ENCODE results near the gene COL4A1. TPM values are rescaled to one million over a fixed set of nuclear protein-coding genes. Genes with fewer than 3 reads are reported as not detected.

Gene COL4A1
- polyA plus RNA-seq, 6 donors from 2014 or later = not detected

DNA sequence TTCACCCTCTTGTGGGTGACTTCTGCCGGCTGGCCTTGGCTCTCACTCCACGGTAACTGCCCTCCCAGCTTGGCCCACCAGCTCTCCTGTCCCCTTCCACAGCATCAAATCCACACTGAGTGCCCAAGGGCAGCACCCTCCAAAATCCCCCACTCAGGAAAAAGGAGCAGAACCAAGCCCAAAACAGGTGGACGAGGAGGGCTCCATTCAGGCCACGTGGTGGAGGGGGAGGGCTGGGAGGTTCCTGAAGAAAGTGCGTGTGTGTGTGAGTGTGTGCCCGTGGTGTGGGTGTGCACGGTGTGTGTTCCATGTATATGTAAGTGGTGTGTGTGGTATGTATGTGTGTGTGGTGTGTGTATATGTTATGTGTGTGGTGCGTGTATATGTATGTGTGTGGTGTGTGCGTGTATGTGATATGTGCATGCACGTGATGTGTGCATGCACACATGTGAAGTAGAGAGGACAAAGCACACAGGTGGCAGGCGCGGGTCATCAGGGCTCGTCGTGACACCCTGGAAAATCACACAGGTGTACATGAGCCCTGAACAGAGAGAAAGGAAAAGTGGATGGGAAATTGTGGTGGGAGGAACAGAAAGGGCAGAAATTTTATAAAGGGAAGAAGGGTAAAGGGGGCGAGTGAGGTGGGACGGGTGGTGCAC lies 76.9 kb downstream of the COL4A1 start:
- H3K36me3 Mint-ChIP-seq = no peaks in the 10 kb centered on the region
- H3K4me1 Mint-ChIP-seq = no peaks in the 10 kb centered on the region
- no peak overlapping the region for H3K4me3 Mint-ChIP-seq

DNA sequence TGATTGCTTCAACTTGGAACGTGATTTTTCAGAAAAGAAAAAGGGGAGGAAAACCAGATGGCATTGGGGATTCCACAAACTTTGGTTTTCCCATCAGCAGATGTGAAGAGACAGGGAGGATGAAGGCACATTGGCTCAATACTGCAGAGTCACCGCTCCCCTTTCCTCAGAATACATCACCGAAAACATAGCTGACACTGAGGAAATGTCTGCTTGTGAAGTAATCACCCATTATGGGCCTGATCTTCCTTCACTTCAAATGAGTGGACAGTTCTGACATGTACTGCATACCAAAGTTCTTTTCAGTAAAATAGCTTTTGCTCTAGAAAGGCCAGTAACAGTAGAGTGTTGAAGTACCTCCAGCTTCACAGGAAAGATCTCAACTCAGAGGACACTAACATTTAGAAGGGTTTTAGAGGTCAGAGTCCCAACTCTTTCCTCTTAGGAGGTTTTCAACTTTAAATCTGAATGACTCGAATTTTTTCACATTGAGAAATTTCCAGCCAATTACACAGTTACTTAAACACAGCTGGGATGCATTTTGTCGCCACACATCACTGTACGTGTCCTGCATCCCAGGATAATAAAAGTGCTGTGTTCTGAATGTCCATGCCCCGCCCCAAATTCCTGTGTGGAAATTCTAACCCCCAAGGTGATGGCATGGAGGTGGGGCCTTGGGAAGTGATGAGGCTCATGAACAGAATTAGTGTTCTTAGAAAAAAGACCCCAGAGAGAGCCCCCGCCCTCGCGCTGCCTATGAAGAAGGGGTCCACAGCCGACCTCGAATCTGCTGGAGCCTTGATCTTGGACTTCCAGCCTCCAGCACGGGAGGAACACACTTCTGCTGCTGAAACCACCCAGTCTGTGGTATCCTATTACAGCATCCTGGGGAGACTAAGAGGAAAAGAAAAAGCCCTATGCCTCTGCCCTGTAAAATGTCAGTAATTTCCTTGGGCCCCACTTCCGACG lies 77.7 kb downstream of the COL4A1 start:
- H3K27me3 Mint-ChIP-seq = peaks cover 20 to 45% (median 35%) of the 10 kb centered on the region in 3 donors
- ATAC-seq (ENCODE audit: low read depth in 2 of 2) (no peak), DNase-seq (no peak)
- H3K36me3 Mint-ChIP-seq = no peaks in the 10 kb centered on the region
- no peak overlapping the region for H3K4me3 Mint-ChIP-seq
- peaks cover 0 to 4% (median 0%) of the 10 kb centered on the region in 7 donors for H3K9me3 Mint-ChIP-seq
- no peak overlapping the region for H3K27ac Mint-ChIP-seq
- H3K4me1 Mint-ChIP-seq = no peaks in the 10 kb centered on the region

More for the DNA sequence above, 76.9 kb downstream of the COL4A1 start:
- ATAC-seq (ENCODE audit: low read depth in 2 of 2) = no peak
- H3K27ac Mint-ChIP-seq = peak overlapping the region in 1 of 6 donors; percentile 4
- H3K27me3 Mint-ChIP-seq = peaks cover 20 to 45% (median 40%) of the 10 kb centered on the region in 3 donors
- H3K9me3 Mint-ChIP-seq = peaks cover 0 to 4% (median 0%) of the 10 kb centered on the region in 7 donors
- no peak for DNase-seq

DNA sequence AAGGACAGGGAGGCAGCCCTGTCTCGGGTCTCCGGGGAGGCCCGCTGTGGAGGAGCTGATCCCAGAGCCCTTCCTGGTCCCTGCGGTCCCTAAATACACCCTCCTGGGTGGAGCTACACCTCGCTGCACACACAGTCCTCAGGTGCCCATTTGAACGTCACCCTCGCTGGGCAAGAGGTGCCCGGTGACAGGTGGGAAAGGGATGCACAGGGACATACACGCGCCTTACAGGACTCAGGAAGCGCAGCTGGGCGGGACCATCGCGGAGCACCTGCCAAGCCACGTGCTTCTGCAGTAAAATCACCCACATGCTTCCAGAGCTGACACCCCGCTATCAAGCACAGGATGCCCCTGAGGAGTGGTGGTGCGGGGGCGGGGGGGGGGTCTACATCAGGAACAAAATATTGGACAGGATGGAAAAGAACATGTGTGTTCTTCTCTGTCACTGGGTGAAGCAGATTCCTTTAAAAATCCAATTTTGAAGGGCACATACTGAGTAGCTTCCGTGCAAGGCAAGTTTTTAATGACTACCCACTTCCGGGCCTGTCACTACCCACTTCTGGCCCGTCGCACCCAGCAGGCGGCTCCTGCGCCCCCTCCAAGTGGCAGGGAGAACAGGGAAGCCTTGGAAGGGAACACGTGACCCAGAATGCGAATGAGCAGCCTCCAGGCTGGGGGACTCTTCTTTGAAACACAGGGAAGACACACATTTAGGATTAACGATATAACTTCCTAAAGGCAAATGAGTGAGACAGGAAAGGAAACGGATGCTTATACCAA lies 78.9 kb downstream of the COL4A1 start:
- DNase-seq (no peak), ATAC-seq (ENCODE audit: low read depth in 2 of 2) (no peak)
- Mint-ChIP-seq H3K36me3 (no peaks in the 10 kb centered on the region), H3K9me3 (peaks cover 0 to 4% (median 0%) of the 10 kb centered on the region in 7 donors), H3K4me1 (no peaks in the 10 kb centered on the region), H3K27ac (no peak overlapping the region), H3K4me3 (no peak overlapping the region), H3K27me3 (peaks cover 17 to 34% (median 24%) of the 10 kb centered on the region in 3 donors)

DNA sequence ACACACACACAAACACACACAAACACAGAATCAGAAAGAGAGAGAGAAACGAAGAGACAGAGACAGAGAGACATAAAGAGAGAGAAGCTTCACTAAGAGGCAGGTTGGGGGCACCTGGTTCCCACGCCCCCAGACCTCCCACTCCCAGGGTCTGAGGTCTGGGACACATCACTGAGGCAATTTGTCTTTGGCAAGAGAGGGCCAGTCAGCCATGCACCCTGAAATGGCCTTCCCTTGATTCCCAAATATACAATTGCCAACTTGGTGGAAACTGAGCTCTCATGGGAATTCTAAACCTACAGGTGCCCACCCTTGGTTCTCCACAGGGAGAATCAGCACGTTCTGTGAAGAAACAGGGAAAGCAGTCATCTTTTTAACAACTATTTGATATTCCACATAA lies 79.5 kb downstream of the COL4A1 start:
- peaks cover 14 to 27% (median 17%) of the 10 kb centered on the region in 3 donors for H3K27me3 Mint-ChIP-seq
- no peaks in the 10 kb centered on the region for H3K36me3 Mint-ChIP-seq
- peaks cover 0 to 4% (median 0%) of the 10 kb centered on the region in 7 donors for H3K9me3 Mint-ChIP-seq
- ATAC-seq (ENCODE audit: low read depth in 2 of 2) (no peak), DNase-seq (no peak)
- no peak overlapping the region for H3K27ac Mint-ChIP-seq
- peak overlapping the region in 1 of 8 donors; percentile 2 for H3K4me3 Mint-ChIP-seq
- H3K4me1 Mint-ChIP-seq = no peaks in the 10 kb centered on the region

DNA sequence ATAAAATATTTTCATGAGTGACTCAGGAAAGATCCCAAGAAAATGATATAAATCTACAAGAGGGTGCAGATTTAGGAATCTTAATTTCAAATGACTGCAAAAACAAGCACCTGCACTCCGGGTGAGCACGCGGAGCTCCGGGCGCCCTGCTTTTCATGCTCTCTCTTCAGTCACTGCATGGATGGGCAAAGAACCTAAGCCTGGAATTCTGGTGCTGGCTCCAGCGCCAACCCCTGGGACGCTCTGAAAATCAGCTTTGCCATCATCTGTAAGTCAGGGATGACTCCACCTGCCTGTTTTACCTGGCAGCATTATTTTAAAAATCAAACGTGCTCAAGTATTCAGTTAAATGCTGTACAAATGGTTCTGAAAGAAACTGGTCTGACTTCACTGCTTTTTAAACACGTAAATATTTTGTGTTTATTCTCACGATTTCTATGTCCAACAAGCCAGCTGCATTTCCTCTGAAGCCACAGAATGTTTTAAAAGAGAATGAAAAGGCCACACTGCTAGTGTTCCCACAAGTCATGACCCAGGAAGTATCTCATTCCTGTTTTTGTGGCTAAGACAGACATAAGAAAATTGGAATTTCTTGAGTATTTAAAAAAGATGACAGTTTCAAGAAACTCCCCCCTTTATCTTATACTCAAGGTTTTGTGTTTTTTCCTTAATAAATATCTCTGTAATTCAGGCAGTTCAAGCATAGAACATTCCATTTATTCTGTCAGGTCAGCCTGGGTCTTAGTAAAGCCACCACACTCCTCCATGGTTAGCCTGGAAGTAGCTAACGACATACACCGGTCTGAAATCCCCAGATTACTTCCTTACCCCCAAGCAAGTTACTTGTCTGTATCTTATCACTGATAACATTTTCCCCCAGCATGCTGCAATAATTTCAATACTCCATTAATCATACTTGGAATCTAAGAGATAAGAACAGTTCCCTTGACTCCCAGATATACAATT lies 81.1 kb downstream of the COL4A1 start:
- peaks cover 0 to 4% (median 0%) of the 10 kb centered on the region in 7 donors for H3K9me3 Mint-ChIP-seq
- no peaks in the 10 kb centered on the region for H3K4me1 Mint-ChIP-seq
- no peak overlapping the region for H3K4me3 Mint-ChIP-seq
- H3K27ac Mint-ChIP-seq = no peak overlapping the region
- no peak for DNase-seq
- peaks cover 20 to 23% (median 21%) of the 10 kb centered on the region in 3 donors for H3K27me3 Mint-ChIP-seq
- no peak for ATAC-seq (ENCODE audit: low read depth in 2 of 2)
- no peaks in the 10 kb centered on the region for H3K36me3 Mint-ChIP-seq

DNA sequence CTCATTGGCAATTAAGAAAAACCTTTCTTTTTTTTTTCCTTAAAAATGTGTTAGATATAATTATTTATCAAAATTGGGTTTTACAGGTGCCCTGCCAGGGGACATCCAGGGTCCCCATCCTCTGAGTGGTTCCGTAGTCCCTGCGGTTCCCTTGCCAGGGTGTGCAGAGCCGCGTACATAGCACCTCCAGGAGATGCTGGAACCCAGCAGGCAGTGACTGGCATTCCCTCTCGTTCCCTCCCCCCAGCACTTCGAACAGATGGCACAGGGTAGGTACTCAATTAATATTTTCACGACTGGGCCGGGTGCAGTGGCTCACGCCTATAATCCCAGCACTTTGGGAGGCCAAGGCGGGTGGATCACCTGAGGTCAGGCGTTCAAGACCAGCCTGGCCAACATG lies 82.0 kb downstream of the COL4A1 start:
- Mint-ChIP-seq H3K4me1 (no peaks in the 10 kb centered on the region), H3K9me3 (peaks cover 0 to under 1% (median 0%) of the 10 kb centered on the region in 7 donors), H3K27ac (no peak overlapping the region), H3K27me3 (peaks cover 14 to 24% (median 23%) of the 10 kb centered on the region in 3 donors), H3K36me3 (no peaks in the 10 kb centered on the region), H3K4me3 (no peak overlapping the region)
- no peak for ATAC-seq (ENCODE audit: low read depth in 2 of 2)
- no peak for DNase-seq

DNA sequence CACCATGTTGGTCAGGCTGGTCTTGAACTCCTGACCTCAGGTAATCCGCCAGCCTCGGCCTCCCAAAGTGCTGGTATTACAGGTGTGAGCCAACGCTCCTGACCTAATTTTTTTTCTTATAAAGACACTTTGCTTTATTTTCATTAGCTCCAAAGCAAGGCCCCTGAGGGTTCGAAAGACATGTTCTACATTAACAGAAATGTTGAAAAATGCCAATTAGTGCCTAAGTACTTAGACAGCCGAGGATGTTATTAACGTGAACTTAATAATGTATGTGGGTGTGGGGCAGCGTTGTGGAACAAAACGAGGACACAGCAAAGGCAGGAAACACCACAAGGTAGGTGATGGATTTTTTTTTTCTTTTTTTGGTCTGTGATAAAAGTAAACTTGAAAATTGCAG lies 82.4 kb downstream of the COL4A1 start:
- H3K4me3 Mint-ChIP-seq = no peak overlapping the region
- ATAC-seq (ENCODE audit: low read depth in 2 of 2) (no peak), DNase-seq (no peak)
- no peaks in the 10 kb centered on the region for H3K4me1 Mint-ChIP-seq
- H3K36me3 Mint-ChIP-seq = no peaks in the 10 kb centered on the region
- H3K9me3 Mint-ChIP-seq = no peaks in the 10 kb centered on the region
- H3K27me3 Mint-ChIP-seq = peaks cover 9 to 23% (median 22%) of the 10 kb centered on the region in 3 donors
- peak overlapping the region in 1 of 6 donors; percentile 33 for H3K27ac Mint-ChIP-seq

DNA sequence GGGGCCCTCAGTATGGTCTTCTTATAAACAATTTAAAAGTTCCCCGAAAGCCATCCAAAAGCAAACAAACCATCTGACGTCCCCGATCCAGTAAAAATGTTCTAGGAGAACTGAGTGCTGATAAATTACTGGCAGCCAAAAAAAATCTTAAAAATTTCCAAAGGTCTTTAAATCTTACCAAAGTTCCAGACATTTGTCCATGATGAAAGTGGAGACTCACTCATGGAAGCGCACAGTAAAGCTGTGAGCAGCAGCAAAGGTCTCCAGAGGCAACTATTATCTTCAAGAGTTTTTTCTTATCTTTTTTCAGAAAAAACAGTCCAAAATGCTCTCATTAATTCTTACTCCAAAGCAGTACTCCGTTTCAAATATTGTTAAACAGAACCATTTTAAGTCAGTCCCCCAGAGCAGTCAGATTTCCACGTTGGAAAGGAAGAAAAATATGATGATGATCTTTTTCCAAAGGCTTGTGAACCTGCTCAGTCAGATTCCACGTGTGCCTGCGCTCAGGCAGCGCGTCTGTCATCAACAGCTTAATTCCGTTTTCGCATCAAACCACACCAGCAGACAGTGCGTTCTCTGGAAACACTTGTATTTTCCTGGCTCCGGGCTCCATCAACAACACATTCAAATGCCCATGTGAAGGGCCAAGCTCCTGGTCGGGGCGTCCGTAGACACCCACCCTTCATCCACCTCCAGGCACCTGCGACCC lies 85.4 kb downstream of the COL4A1 start:
- DNase-seq (no peak), ATAC-seq (ENCODE audit: low read depth in 2 of 2) (no peak)
- Mint-ChIP-seq H3K9me3 (no peaks in the 10 kb centered on the region), H3K27ac (no peak overlapping the region), H3K27me3 (peaks cover 22 to 27% (median 22%) of the 10 kb centered on the region in 3 donors), H3K36me3 (no peaks in the 10 kb centered on the region), H3K4me3 (no peak overlapping the region), H3K4me1 (no peaks in the 10 kb centered on the region)

DNA sequence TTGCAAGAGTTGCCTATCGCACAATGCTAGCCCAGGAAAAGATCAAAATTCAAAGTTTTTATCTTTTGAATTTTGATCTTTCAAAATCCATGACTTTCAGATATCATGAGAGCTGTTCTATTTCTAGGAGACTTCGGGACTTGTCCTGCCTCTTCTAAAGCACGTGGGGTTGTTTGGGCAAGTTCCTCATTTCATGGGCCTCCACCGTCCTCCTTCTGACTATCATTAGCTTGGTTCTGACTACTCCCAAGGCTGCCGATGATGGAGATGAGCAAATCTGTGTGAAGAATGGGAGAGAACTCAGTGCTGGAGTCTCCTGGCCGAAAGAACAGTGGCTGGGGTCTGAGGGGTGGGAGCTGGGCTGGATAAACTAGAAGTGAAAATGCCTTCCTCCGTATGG lies 86.5 kb downstream of the COL4A1 start:
- no peak for DNase-seq
- H3K27me3 Mint-ChIP-seq = peaks cover 22 to 26% (median 23%) of the 10 kb centered on the region in 3 donors
- ATAC-seq (ENCODE audit: low read depth in 2 of 2) = no peak
- no peaks in the 10 kb centered on the region for H3K4me1 Mint-ChIP-seq
- H3K4me3 Mint-ChIP-seq = no peak overlapping the region
- H3K9me3 Mint-ChIP-seq = no peaks in the 10 kb centered on the region
- H3K36me3 Mint-ChIP-seq = no peaks in the 10 kb centered on the region
- no peak overlapping the region for H3K27ac Mint-ChIP-seq

DNA sequence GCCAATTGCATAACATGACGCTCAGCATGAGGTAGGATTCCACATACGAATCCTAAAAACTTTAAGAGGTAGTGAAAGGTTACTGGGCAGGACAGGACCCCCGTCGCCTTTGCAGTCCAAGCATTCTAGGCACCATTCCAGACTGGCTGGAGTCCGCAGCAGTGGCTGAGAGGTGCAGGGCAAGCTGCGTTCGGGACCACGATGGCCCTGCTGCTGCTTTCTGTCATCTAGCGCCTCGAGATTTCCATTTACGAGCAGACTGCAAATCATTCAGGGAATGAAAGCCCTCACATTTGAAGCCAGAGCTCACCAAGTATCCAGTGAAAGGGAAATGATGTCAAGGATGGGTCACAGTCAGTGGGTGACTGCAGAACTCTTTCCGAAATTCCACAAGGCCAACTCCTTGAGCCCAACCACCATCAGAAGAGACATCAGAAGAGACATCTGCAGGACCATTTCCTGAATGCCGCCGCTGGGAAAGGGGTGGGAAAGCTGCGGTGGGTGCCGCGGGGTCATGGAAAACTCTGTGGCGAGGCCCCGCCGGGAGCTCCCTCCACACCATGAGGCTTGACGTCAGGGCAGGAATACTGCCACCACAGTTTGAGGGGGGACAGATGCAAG lies 88.3 kb downstream of the COL4A1 start:
- no peak overlapping the region for H3K4me3 Mint-ChIP-seq
- DNase-seq = no peak
- H3K9me3 Mint-ChIP-seq = no peaks in the 10 kb centered on the region
- H3K4me1 Mint-ChIP-seq = no peaks in the 10 kb centered on the region
- H3K36me3 Mint-ChIP-seq = no peaks in the 10 kb centered on the region
- peaks cover 23 to 30% (median 26%) of the 10 kb centered on the region in 3 donors for H3K27me3 Mint-ChIP-seq
- H3K27ac Mint-ChIP-seq = no peak overlapping the region
- ATAC-seq (ENCODE audit: low read depth in 2 of 2) = no peak

DNA sequence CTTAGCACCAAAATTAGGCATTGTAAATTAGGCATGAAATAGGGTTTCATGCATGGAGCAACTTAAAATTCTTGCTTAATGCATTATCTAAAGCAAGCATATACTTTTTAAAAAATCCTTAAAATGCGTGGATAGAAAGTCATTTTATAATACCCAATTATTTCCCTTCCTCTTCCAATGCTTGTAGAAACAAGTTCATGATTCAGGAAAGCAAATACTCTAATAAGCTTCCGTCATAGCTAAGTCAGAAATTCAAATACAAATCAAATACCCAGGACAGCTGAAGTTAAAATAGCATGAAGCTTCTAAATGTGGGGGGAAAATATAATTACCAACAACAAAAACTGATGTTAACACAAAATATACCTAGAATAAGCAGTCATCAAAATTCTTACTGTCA lies 89.1 kb downstream of the COL4A1 start:
- H3K4me1 Mint-ChIP-seq = no peaks in the 10 kb centered on the region
- ATAC-seq (ENCODE audit: low read depth in 2 of 2) (no peak), DNase-seq (no peak)
- peaks cover 23 to 30% (median 26%) of the 10 kb centered on the region in 3 donors for H3K27me3 Mint-ChIP-seq
- H3K36me3 Mint-ChIP-seq = no peaks in the 10 kb centered on the region
- no peak overlapping the region for H3K27ac Mint-ChIP-seq
- H3K9me3 Mint-ChIP-seq = no peaks in the 10 kb centered on the region
- no peak overlapping the region for H3K4me3 Mint-ChIP-seq

Data from naive B cell (primary cell).